Fibroblast of lung (primary cell): Measurements from ENCODE around the gene SHC4.

Experiments used
- CTCF ChIP-seq, 2 donors: IDR thresholded peaks in 1 of 2; conservative IDR thresholded peaks in 1 of 2; 1 replicate in 1 of 2; 2 replicates in 1 of 2; pipeline ENCODE4 v1.5.1; 2011 to 2012; ENCODE audit warnings: low read length in 2 of 2, control low read depth in 1 of 2, inconsistent platforms in 1 of 2, low read depth in 1 of 2, mild to moderate bottlenecking in 1 of 2
- EZH2 ChIP-seq: IDR thresholded peaks from 2 replicates; pipeline ENCODE4 v1.5.1; 2012; ENCODE audit warnings: low read length, control low read depth, mild to moderate bottlenecking; ENCODE audit errors: missing control alignments

GRCh38 chr15:48825075-48825474 is 138.6 kb downstream of the SHC4 start:
- TF ChIP-seq CTCF (conservative IDR thresholded peaks at IDR 0.05 in 1 of 2, IDR thresholded peaks at IDR 0.05 in 1 of 2; ENCODE audit: low read depth in 1 of 2, low read length in 2 of 2) (no peak), EZH2 (no peak)
